Smooth muscle cell (in vitro differentiated cells): ENCODE data around the gene IGF1R. TPM values are rescaled to one million over a fixed set of nuclear protein-coding genes. Genes with fewer than 3 reads are reported as not detected.

Experiments used
- DNase-seq: peaks from one replicate; lab custom pipeline; 2025; ENCODE audit not compliant: unreplicated experiment; lab: John Stamatoyannopoulos, UW
- H2AFZ ChIP-seq: fragments of 200-600 bp; sonication (generic); 2 replicates; pipeline ENCODE4 v1.6.0; 2016; ENCODE audit warnings: antibody characterized with exemption, low read depth, mild to moderate bottlenecking
- H3F3A ChIP-seq: fragments of 200-600 bp; sonication (generic); 2 replicates; pipeline ENCODE4 v1.6.0; 2017; ENCODE audit warnings: antibody characterized with exemption, low read depth
- H3K27ac ChIP-seq: fragments of 200-600 bp; sonication (generic); 2 replicates; pipeline ENCODE4 v1.5.1; 2016; ENCODE audit warnings: low read depth, mild to moderate bottlenecking
- H3K27me3 ChIP-seq: fragments of 200-600 bp; sonication (generic); 2 replicates; pipeline ENCODE4 v1.6.1; 2016; ENCODE audit warnings: low read depth, mild to moderate bottlenecking
- H3K36me3 ChIP-seq: fragments of 200-600 bp; sonication (generic); 2 replicates; pipeline ENCODE4 v1.5.1; 2016; ENCODE audit warnings: low read depth
- H3K4me1 ChIP-seq: fragments of 200-600 bp; sonication (generic); 2 replicates; pipeline ENCODE4 v1.5.1; 2016; ENCODE audit warnings: low read depth
- H3K4me2 ChIP-seq: fragments of 200-600 bp; sonication (generic); 2 replicates; pipeline ENCODE4 v1.6.0; 2016; ENCODE audit warnings: mild to moderate bottlenecking
- H3K4me3 ChIP-seq: fragments of 200-600 bp; sonication (generic); 2 replicates; pipeline ENCODE4 v1.5.1; 2016; ENCODE audit warnings: mild to moderate bottlenecking
- H3K79me2 ChIP-seq: fragments of 200-600 bp; sonication (generic); 2 replicates; pipeline ENCODE4 v1.6.0; 2016; ENCODE audit warnings: low read depth, mild to moderate bottlenecking
- H3K9ac ChIP-seq: fragments of 200-600 bp; sonication (generic); 2 replicates; pipeline ENCODE4 v1.6.0; 2016; ENCODE audit warnings: low read depth
- H3K9me3 ChIP-seq: fragments of 200-600 bp; sonication (generic); replicated peaks from 2 replicates; pipeline ENCODE4 v1.5.1; 2016; ENCODE audit warnings: low read depth
- H4K20me1 ChIP-seq: fragments of 200-600 bp; sonication (generic); 2 replicates; pipeline ENCODE4 v1.6.0; 2016; ENCODE audit warnings: low read depth
- CTCF ChIP-seq: fragments of 200-600 bp; sonication (generic); IDR thresholded peaks from 2 replicates; pipeline ENCODE4 v1.5.1; 2017; ENCODE audit warnings: borderline replicate concordance, mild to moderate bottlenecking, antibody characterized with exemption; ENCODE audit not compliant: insufficient read depth, poor library complexity, severe bottlenecking
- WGBS: methylation state at CpG from one replicate; pipeline ENCODE4 v1.1.7; 2016; ENCODE audit warnings: low lambda C conversion rate; 5-methylcytosine and 5-hydroxymethylcytosine counted together
- polyA plus RNA-seq: library from polyadenylated mRNA; unstranded; fragments of >200 nt; fragmentation: Nextera tagmentation; extraction: Ambion mirVana; gene quantifications from 2 replicates; pipeline ENCODE4 v1.2.1, GENCODE V29; 2016
- total RNA-seq: library from RNA; depleted of rRNA; stranded (reverse); fragments of >200 nt; gene quantifications from 2 replicates; pipeline ENCODE4 v1.2.3, GENCODE V29; 2014

The IGF1R gene
- total and polyA plus RNA-seq, 2 experiments from 2014 or later: 14.0 to 70.2 TPM

- Histone ChIP-seq H2AFZ (no peak overlapping the region), H3K9ac (no peak overlapping the region), H3K27me3 (no peaks in the 10 kb centered on the region), H3K9me3 (no peaks in the 10 kb centered on the region), H4K20me1 (peaks cover 82% of the 10 kb centered on the region), H3K79me2 (peaks cover 86% of the 10 kb centered on the region), H3K27ac (no peak overlapping the region), H3K4me3 (no peak overlapping the region), H3K4me2 (no peak overlapping the region), H3K36me3 (no peaks in the 10 kb centered on the region), H3F3A (no peaks in the 10 kb centered on the region), H3K4me1 (peaks cover 29% of the 10 kb centered on the region)
- no peak for TF ChIP-seq CTCF
- no peak for DNase-seq
- WGBS: 97% methylated on average over 1 of the region's 1 CpG
Observed at GRCh38 chr15:98781838-98782237, 133.5 kb downstream of the IGF1R start.

GRCh38 chr15:98782801-98783200 lies 134.5 kb downstream of the IGF1R start:
- DNase-seq: no peak
- TF ChIP-seq CTCF: no peak
- no peak overlapping the region for H3K4me3 ChIP-seq

GRCh38 chr15:98785431-98785806 lies 137.1 kb downstream of the IGF1R start:
- Histone ChIP-seq H3K9me3 (no peaks in the 10 kb centered on the region), H3K36me3 (no peaks in the 10 kb centered on the region), H3K27ac (no peak overlapping the region), H3K4me1 (peaks cover 46% of the 10 kb centered on the region), H3K27me3 (no peaks in the 10 kb centered on the region), H3K79me2 (peaks cover 87% of the 10 kb centered on the region), H2AFZ (no peak overlapping the region), H3F3A (no peaks in the 10 kb centered on the region), H3K4me2 (no peak overlapping the region), H3K9ac (no peak overlapping the region), H3K4me3 (no peak overlapping the region), H4K20me1 (peaks cover 85% of the 10 kb centered on the region)
- WGBS: 80% methylated on average over 3 of the region's 3 CpGs
- TF ChIP-seq CTCF: no peak
- no peak for DNase-seq

More at GRCh38 chr15:98782801-98783200, 134.5 kb downstream of the IGF1R start:
- Histone ChIP-seq H3K36me3 (no peaks in the 10 kb centered on the region), H3K4me1 (peaks cover 34% of the 10 kb centered on the region), H3K4me2 (no peak overlapping the region), H3F3A (no peaks in the 10 kb centered on the region), H4K20me1 (peaks cover 82% of the 10 kb centered on the region), H2AFZ (no peak overlapping the region), H3K27me3 (no peaks in the 10 kb centered on the region), H3K9me3 (no peaks in the 10 kb centered on the region), H3K27ac (no peak overlapping the region), H3K79me2 (peaks cover 91% of the 10 kb centered on the region), H3K9ac (no peak overlapping the region)
- 85% methylated on average over 1 of the region's 1 CpG for WGBS

- 77% methylated on average over 9 of the region's 9 CpGs for WGBS
- Histone ChIP-seq H3F3A (no peaks in the 10 kb centered on the region), H3K27me3 (no peaks in the 10 kb centered on the region), H3K36me3 (no peaks in the 10 kb centered on the region), H3K9ac (no peak overlapping the region), H3K9me3 (no peaks in the 10 kb centered on the region), H3K79me2 (peaks cover 87% of the 10 kb centered on the region), H3K27ac (no peak overlapping the region), H4K20me1 (peaks cover 91% of the 10 kb centered on the region), H3K4me1 (peaks cover 50% of the 10 kb centered on the region), H3K4me3 (no peak overlapping the region), H3K4me2 (no peak overlapping the region), H2AFZ (no peak overlapping the region)
- no peak for DNase-seq
- TF ChIP-seq CTCF: no peak
Observed at GRCh38 chr15:98785807-98786621, 137.7 kb downstream of the IGF1R start.
